SK-N-SH treated with all-trans-retinoic acid at 6 μM for 48 hours (cell line): ENCODE measurements around the gene PPP1R1B.

Experiments
- ARNTL ChIP-seq: fragments of 450-650 bp; formaldehyde crosslinking; IDR thresholded peaks from 2 replicates; pipeline ENCODE4 v1.5.0; 2020; ENCODE audit warnings: low read depth, mild to moderate bottlenecking, moderate library complexity, borderline replicate concordance
- CSDC2 ChIP-seq: fragments of 250-450 bp; sonication (Bioruptor Pico); IDR thresholded peaks from 2 replicates; pipeline ENCODE4 v1.5.0; 2020; ENCODE audit warnings: mild to moderate bottlenecking, moderate library complexity
- PPARA ChIP-seq: fragments of 250-450 bp; sonication (Bioruptor Pico); IDR thresholded peaks from 2 replicates; pipeline ENCODE4 v1.5.0; 2020; ENCODE audit warnings: mild to moderate bottlenecking, borderline replicate concordance
- RARB ChIP-seq: fragments of 250-450 bp; sonication (Bioruptor Pico); IDR thresholded peaks from 2 replicates; pipeline ENCODE4 v1.8.0; 2021; ENCODE audit warnings: mild to moderate bottlenecking, moderate library complexity
- SNAI2 ChIP-seq: fragments of 250-450 bp; sonication (Bioruptor Pico); IDR thresholded peaks from 2 replicates; pipeline ENCODE4 v1.5.0; 2020; ENCODE audit warnings: mild to moderate bottlenecking, moderate library complexity
- ZFP3 ChIP-seq: fragments of 250-450 bp; sonication (Bioruptor Pico); IDR thresholded peaks from 2 replicates; pipeline ENCODE4 v1.5.0; 2020; ENCODE audit warnings: mild to moderate bottlenecking, moderate library complexity
- ZFP30 ChIP-seq: fragments of 450-650 bp; formaldehyde crosslinking; IDR thresholded peaks from 2 replicates; pipeline ENCODE4 v1.5.0; 2022; ENCODE audit warnings: mild to moderate bottlenecking, moderate library complexity
- TF ChIP-seq, protein P1 (sequence below): fragments of 250-450 bp; sonication (Bioruptor Pico); IDR thresholded peaks from 2 replicates; pipeline ENCODE4 v1.8.0; 2020; ENCODE audit warnings: mild to moderate bottlenecking, moderate library complexity, borderline replicate concordance
- TF ChIP-seq, protein P2 (sequence below): fragments of 250-450 bp; sonication (Bioruptor Pico); IDR thresholded peaks from 2 replicates; pipeline ENCODE4 v1.8.0; 2021; ENCODE audit warnings: low read depth, mild to moderate bottlenecking, moderate library complexity, borderline replicate concordance
- TF ChIP-seq, protein P3 (sequence below): fragments of 250-450 bp; sonication (Bioruptor Pico); IDR thresholded peaks from 2 replicates; pipeline ENCODE4 v1.5.1; 2020; ENCODE audit warnings: low read depth, mild to moderate bottlenecking, moderate library complexity

DNA sequence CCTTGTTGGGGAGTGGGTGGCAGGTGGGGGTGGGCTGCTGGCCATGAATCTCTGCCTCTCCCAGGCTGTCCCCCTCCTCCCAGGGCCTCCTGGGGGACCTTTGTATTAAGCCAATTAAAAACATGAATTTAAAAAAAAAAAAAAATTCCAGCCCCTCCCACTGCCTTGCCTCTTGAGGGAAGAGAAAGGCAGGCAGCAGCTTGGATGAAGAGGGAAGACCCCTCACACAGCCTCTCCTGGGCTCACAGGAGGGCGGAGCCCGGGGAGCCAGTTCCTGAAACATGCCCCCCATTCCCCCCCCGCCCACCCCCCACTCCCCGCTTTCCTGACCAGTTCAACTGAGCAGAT, 36.6 kb downstream of the PPP1R1B start:
- TF ChIP-seq, protein P1, sequence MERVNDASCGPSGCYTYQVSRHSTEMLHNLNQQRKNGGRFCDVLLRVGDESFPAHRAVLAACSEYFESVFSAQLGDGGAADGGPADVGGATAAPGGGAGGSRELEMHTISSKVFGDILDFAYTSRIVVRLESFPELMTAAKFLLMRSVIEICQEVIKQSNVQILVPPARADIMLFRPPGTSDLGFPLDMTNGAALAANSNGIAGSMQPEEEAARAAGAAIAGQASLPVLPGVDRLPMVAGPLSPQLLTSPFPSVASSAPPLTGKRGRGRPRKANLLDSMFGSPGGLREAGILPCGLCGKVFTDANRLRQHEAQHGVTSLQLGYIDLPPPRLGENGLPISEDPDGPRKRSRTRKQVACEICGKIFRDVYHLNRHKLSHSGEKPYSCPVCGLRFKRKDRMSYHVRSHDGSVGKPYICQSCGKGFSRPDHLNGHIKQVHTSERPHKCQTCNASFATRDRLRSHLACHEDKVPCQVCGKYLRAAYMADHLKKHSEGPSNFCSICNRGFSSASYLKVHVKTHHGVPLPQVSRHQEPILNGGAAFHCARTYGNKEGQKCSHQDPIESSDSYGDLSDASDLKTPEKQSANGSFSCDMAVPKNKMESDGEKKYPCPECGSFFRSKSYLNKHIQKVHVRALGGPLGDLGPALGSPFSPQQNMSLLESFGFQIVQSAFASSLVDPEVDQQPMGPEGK = no peak
- TF ChIP-seq ARNTL (CRISPR knock-in tag) (no peak), SNAI2 (CRISPR knock-in tag) (no peak), ZFP30 (CRISPR knock-in tag) (no peak), CSDC2 (CRISPR knock-in tag) (no peak), PPARA (no peak), ZFP3 (CRISPR knock-in tag) (no peak), RARB (no peak)
- TF ChIP-seq, protein P2, sequence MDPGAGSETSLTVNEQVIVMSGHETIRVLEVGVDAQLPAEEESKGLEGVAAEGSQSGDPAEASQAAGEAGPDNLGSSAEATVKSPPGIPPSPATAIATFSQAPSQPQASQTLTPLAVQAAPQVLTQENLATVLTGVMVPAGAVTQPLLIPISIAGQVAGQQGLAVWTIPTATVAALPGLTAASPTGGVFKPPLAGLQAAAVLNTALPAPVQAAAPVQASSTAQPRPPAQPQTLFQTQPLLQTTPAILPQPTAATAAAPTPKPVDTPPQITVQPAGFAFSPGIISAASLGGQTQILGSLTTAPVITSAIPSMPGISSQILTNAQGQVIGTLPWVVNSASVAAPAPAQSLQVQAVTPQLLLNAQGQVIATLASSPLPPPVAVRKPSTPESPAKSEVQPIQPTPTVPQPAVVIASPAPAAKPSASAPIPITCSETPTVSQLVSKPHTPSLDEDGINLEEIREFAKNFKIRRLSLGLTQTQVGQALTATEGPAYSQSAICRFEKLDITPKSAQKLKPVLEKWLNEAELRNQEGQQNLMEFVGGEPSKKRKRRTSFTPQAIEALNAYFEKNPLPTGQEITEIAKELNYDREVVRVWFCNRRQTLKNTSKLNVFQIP = no peak
- TF ChIP-seq, protein P3, sequence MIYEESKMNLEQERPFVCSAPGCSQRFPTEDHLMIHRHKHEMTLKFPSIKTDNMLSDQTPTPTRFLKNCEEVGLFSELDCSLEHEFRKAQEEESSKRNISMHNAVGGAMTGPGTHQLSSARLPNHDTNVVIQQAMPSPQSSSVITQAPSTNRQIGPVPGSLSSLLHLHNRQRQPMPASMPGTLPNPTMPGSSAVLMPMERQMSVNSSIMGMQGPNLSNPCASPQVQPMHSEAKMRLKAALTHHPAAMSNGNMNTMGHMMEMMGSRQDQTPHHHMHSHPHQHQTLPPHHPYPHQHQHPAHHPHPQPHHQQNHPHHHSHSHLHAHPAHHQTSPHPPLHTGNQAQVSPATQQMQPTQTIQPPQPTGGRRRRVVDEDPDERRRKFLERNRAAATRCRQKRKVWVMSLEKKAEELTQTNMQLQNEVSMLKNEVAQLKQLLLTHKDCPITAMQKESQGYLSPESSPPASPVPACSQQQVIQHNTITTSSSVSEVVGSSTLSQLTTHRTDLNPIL (CRISPR knock-in tag) = no peak
